A549 (cell line): ENCODE measurements around the gene ROS1.

Experiments
- CBX2 ChIP-seq: fragments of 200-600 bp; sonication (generic); IDR thresholded peaks from 2 replicates; pipeline ENCODE4 v1.6.1; 2016; ENCODE audit warnings: low read depth, mild to moderate bottlenecking, borderline replicate concordance
- EHMT2 ChIP-seq: fragments of 200-600 bp; sonication (generic); IDR thresholded peaks from 2 replicates; pipeline ENCODE4 v1.6.1; 2016; ENCODE audit warnings: antibody characterized with exemption, low read depth, mild to moderate bottlenecking, moderate library complexity
- POLR2A ChIP-seq: IDR thresholded peaks from 2 replicates; pipeline ENCODE4 v1.6.1; 2012; ENCODE audit warnings: mild to moderate bottlenecking, low read length
- TF ChIP-seq, protein P1 (sequence below): fragments of >200 bp; sonication (Bioruptor Twin); formaldehyde crosslinking; IDR thresholded peaks from 3 replicates; pipeline ENCODE4 v1.5.1; 2016
- TF ChIP-seq, protein P2 (sequence below): IDR thresholded peaks from 2 replicates; pipeline ENCODE4 v1.6.1; 2012

DNA sequence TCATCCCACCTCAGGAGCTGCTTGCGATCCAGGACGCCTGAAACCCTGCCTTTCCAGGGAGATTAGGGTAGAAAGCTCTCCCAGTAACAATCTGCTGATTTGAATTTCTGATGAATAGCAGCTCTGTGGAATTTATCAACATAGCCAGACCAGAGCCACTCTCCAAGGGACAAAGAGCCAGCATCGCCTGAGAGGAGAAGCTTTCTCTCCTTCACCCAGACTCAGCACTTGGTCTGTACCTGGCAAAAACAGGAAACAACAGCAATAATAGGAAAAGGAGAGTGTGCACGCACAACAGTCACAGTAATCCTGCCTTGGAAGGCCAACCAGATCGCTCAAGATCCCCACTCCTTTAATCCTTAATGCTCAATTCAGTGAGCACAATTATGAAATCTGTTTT, 22.3 kb upstream of the ROS1 start:
- TF ChIP-seq, protein P1, sequence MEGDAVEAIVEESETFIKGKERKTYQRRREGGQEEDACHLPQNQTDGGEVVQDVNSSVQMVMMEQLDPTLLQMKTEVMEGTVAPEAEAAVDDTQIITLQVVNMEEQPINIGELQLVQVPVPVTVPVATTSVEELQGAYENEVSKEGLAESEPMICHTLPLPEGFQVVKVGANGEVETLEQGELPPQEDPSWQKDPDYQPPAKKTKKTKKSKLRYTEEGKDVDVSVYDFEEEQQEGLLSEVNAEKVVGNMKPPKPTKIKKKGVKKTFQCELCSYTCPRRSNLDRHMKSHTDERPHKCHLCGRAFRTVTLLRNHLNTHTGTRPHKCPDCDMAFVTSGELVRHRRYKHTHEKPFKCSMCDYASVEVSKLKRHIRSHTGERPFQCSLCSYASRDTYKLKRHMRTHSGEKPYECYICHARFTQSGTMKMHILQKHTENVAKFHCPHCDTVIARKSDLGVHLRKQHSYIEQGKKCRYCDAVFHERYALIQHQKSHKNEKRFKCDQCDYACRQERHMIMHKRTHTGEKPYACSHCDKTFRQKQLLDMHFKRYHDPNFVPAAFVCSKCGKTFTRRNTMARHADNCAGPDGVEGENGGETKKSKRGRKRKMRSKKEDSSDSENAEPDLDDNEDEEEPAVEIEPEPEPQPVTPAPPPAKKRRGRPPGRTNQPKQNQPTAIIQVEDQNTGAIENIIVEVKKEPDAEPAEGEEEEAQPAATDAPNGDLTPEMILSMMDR: no peak
- TF ChIP-seq CBX2 (no peak), POLR2A (no peak), EHMT2 (no peak)
- TF ChIP-seq, protein P2, sequence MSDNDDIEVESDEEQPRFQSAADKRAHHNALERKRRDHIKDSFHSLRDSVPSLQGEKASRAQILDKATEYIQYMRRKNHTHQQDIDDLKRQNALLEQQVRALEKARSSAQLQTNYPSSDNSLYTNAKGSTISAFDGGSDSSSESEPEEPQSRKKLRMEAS: no peak
